Activated naive CD8-positive, alpha-beta T cell treated with anti-CD3 and anti-CD28 coated beads for 36 hours (primary cell): ENCODE results near the gene SUDS3. TPM values are rescaled to one million over a fixed set of nuclear protein-coding genes. Genes with fewer than 3 reads are reported as not detected.

Experiments
- DNase-seq: peaks from one replicate; pipeline ENCODE4 v3.0.0; 2021
- H3K27ac Mint-ChIP-seq: one replicate; pipeline ENCODE4 v1.8.0; 2022; ENCODE audit warnings: mild to moderate bottlenecking, moderate library complexity, mixed read lengths
- H3K27me3 Mint-ChIP-seq: one replicate; pipeline ENCODE4 v1.8.0; 2022; ENCODE audit warnings: mild to moderate bottlenecking, mixed read lengths
- H3K36me3 Mint-ChIP-seq: one replicate; pipeline ENCODE4 v1.8.0; 2021; ENCODE audit warnings: mild to moderate bottlenecking, mixed read lengths
- H3K4me1 Mint-ChIP-seq: one replicate; pipeline ENCODE4 v1.8.0; 2021; ENCODE audit warnings: mixed read lengths
- H3K4me3 Mint-ChIP-seq: one replicate; pipeline ENCODE4 v1.8.0; 2022; ENCODE audit warnings: mild to moderate bottlenecking, moderate library complexity, mixed read lengths
- H3K9me3 Mint-ChIP-seq: one replicate; pipeline ENCODE4 v1.8.0; 2022; ENCODE audit warnings: mixed read lengths
- total RNA-seq, 2 experiments: library from RNA; stranded (reverse); gene quantifications; one replicate each; pipeline ENCODE4 v1.2.3, GENCODE V29; 2021

Gene SUDS3
- total RNA-seq, 2 experiments from 2014 or later: 19.0 to 22.3 TPM

GRCh38 chr12:118436002-118436730 lies 59.8 kb downstream of the SUDS3 start:
- Mint-ChIP-seq H3K27me3 (no peaks in the 10 kb centered on the region), H3K9me3 (peaks cover 3% of the 10 kb centered on the region), H3K27ac (no peak overlapping the region), H3K4me1 (no peaks in the 10 kb centered on the region), H3K36me3 (peaks cover 10% of the 10 kb centered on the region), H3K4me3 (no peak overlapping the region)
- DNase-seq: no peak

GRCh38 chr12:118436986-118437385 lies 60.6 kb downstream of the SUDS3 start:
- peaks cover 3% of the 10 kb centered on the region for H3K9me3 Mint-ChIP-seq
- no peak overlapping the region for H3K4me3 Mint-ChIP-seq
- H3K4me1 Mint-ChIP-seq: no peaks in the 10 kb centered on the region
- no peak overlapping the region for H3K27ac Mint-ChIP-seq
- peaks cover 10% of the 10 kb centered on the region for H3K36me3 Mint-ChIP-seq
- no peak for DNase-seq
- peaks cover 7% of the 10 kb centered on the region for H3K27me3 Mint-ChIP-seq

GRCh38 chr12:118439068-118439467 lies 62.7 kb downstream of the SUDS3 start:
- Mint-ChIP-seq H3K4me3 (no peak overlapping the region), H3K27me3 (peaks cover 17% of the 10 kb centered on the region), H3K4me1 (no peaks in the 10 kb centered on the region), H3K27ac (no peak overlapping the region), H3K9me3 (no peaks in the 10 kb centered on the region), H3K36me3 (peaks cover 5% of the 10 kb centered on the region)
- DNase-seq: no peak

- no peaks in the 10 kb centered on the region for H3K9me3 Mint-ChIP-seq
- no peaks in the 10 kb centered on the region for H3K4me1 Mint-ChIP-seq
- peaks cover 21% of the 10 kb centered on the region for H3K27me3 Mint-ChIP-seq
- H3K27ac Mint-ChIP-seq: no peak overlapping the region
- DNase-seq: no peak
- H3K4me3 Mint-ChIP-seq: no peak overlapping the region
- H3K36me3 Mint-ChIP-seq: no peaks in the 10 kb centered on the region
Observed at GRCh38 chr12:118446247-118446646, 69.9 kb downstream of the SUDS3 start.

GRCh38 chr12:118447181-118447580 lies 70.8 kb downstream of the SUDS3 start:
- H3K27me3 Mint-ChIP-seq: peaks cover 13% of the 10 kb centered on the region
- DNase-seq: no peak
- H3K4me1 Mint-ChIP-seq: no peaks in the 10 kb centered on the region
- no peak overlapping the region for H3K27ac Mint-ChIP-seq
- no peaks in the 10 kb centered on the region for H3K36me3 Mint-ChIP-seq
- H3K4me3 Mint-ChIP-seq: no peak overlapping the region
- no peaks in the 10 kb centered on the region for H3K9me3 Mint-ChIP-seq

GRCh38 chr12:118448341-118448740 lies 72.0 kb downstream of the SUDS3 start:
- H3K4me1 Mint-ChIP-seq: no peaks in the 10 kb centered on the region
- no peak overlapping the region for H3K27ac Mint-ChIP-seq
- peaks cover 9% of the 10 kb centered on the region for H3K27me3 Mint-ChIP-seq

GRCh38 chr12:118455327-118455726 lies 79.0 kb downstream of the SUDS3 start:
- DNase-seq: no peak
- peaks cover 9% of the 10 kb centered on the region for H3K27me3 Mint-ChIP-seq

More at GRCh38 chr12:118448341-118448740, 72.0 kb downstream of the SUDS3 start:
- Mint-ChIP-seq H3K36me3 (no peaks in the 10 kb centered on the region), H3K9me3 (no peaks in the 10 kb centered on the region), H3K4me3 (no peak overlapping the region)
- no peak for DNase-seq

GRCh38 chr12:118456741-118457140 lies 80.4 kb downstream of the SUDS3 start:
- Mint-ChIP-seq H3K36me3 (no peaks in the 10 kb centered on the region), H3K27me3 (peaks cover 9% of the 10 kb centered on the region), H3K9me3 (peaks cover 10% of the 10 kb centered on the region), H3K4me3 (no peak overlapping the region), H3K27ac (no peak overlapping the region), H3K4me1 (no peaks in the 10 kb centered on the region)
- no peak for DNase-seq

More at GRCh38 chr12:118455327-118455726, 79.0 kb downstream of the SUDS3 start:
- Mint-ChIP-seq H3K9me3 (peaks cover 6% of the 10 kb centered on the region), H3K36me3 (no peaks in the 10 kb centered on the region), H3K4me1 (no peaks in the 10 kb centered on the region), H3K27ac (no peak overlapping the region), H3K4me3 (no peak overlapping the region)

- Mint-ChIP-seq H3K27me3 (peaks cover 9% of the 10 kb centered on the region), H3K36me3 (no peaks in the 10 kb centered on the region), H3K27ac (no peak overlapping the region), H3K4me1 (no peaks in the 10 kb centered on the region), H3K9me3 (peaks cover 10% of the 10 kb centered on the region), H3K4me3 (no peak overlapping the region)
- no peak for DNase-seq
Observed at GRCh38 chr12:118459110-118459509, 82.8 kb downstream of the SUDS3 start.

- Mint-ChIP-seq H3K27ac (no peak overlapping the region), H3K4me1 (no peaks in the 10 kb centered on the region), H3K4me3 (no peak overlapping the region)
Observed at GRCh38 chr12:118463677-118464076, 87.3 kb downstream of the SUDS3 start.

GRCh38 chr12:118465706-118466105 lies 89.4 kb downstream of the SUDS3 start:
- H3K27me3 Mint-ChIP-seq: peaks cover 3% of the 10 kb centered on the region
- peaks cover 2% of the 10 kb centered on the region for H3K9me3 Mint-ChIP-seq
- H3K36me3 Mint-ChIP-seq: no peaks in the 10 kb centered on the region
- H3K4me3 Mint-ChIP-seq: no peak overlapping the region
- DNase-seq: no peak
- no peak overlapping the region for H3K27ac Mint-ChIP-seq
- H3K4me1 Mint-ChIP-seq: no peaks in the 10 kb centered on the region

More at GRCh38 chr12:118463677-118464076, 87.3 kb downstream of the SUDS3 start:
- Mint-ChIP-seq H3K27me3 (no peaks in the 10 kb centered on the region), H3K9me3 (peaks cover 5% of the 10 kb centered on the region), H3K36me3 (no peaks in the 10 kb centered on the region)
- no peak for DNase-seq

Other genes with a start within 250 kb of the SUDS3 start
- gene PEBP1, start 240.4 kb upstream of the SUDS3 start, total RNA-seq: 100 to 1,000 TPM; 147 to 149 TPM
- 10 to 100 TPM; 51.9 to 52.2 TPM for gene TAOK3, start 3.6 kb upstream of the SUDS3 start, total RNA-seq